ENCODE results near the gene LSM5.
"Not testable (repeated sequence)": the region's sequence is repeated elsewhere in the genome, so short reads cannot be mapped to it uniquely, and the experiment has no call there.

The LSM5 gene

DNA sequence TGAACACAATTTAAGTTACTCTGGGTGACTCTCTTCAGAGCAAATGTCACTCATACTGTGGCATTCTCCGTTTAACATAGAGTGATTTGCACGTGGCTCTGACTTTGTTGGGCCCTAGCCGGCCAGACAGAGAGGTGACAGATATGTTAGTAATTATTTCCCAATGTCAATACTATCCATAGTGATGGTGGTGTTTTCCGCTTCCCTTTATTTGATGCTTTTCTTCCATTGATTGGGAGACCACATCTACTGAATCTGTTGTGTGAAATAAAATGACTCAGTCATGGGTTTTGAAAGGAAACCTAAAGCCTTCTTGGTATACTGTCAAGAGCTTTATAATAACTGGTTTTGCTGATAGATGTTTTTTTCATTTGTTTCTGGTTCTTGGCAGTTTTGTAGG lies 12.5 kb upstream of the LSM5 start:
- no peak for DNase-seq

DNA sequence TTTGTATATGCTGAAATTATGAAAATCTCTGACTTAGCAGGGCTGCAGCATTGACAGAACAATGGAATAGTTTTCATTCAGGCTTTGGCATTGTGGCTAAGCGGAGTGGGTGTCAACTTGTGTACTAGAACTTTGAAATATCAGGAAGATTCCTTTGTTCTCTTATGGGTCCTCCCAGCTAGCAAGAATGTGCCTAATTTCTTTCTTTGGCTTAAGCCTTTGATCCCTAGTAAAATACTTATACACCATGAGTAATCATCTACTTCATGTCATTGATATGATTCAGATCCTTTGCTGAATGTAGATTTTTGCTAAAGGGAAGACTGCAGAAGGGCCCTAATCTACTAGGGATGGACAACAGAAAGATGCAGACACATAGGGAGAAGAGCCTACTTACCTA lies 11.3 kb upstream of the LSM5 start:
- DNase-seq = no peak

DNA sequence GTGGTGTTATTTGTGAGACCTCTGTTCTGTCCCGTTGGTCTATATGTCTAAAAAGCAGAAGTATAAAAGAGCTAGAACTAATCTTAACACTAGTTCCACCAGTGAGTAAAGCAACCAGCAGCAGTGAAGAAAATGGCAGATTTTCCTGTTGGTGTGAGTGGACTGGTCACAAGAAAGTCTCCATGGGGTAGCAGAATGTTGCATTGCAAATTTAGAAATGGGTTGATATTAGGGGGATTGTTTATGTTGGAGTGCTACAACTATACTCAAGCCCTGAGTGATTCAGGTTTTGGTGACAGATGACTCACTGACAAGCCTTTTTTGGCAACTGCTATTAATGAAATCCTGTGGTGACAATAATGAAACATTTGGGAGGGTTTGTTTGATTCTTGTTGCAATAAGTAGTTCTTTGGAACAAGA lies 10.8 kb upstream of the LSM5 start:
- DNase-seq = no peak

DNA sequence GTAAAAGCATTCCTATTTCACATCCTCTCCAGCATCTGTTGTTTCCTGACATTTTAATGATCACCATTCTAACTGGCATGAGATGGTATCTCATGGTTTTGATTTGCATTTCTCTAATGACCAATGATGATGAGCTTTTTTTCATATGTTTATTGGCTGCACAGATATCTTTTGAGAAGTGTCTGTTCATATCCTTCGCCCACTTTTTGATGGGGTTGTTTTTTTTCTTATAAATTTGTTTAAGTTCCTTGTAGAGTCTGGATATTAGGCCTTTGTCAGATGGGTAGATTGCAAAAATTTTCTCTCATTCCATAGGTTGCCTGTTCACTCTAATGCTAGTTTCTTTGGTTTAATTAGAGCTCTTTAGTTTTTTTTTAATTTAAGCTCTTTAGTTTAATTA lies 10.0 kb upstream of the LSM5 start:
- DNase-seq = not testable (repeated sequence)

DNA sequence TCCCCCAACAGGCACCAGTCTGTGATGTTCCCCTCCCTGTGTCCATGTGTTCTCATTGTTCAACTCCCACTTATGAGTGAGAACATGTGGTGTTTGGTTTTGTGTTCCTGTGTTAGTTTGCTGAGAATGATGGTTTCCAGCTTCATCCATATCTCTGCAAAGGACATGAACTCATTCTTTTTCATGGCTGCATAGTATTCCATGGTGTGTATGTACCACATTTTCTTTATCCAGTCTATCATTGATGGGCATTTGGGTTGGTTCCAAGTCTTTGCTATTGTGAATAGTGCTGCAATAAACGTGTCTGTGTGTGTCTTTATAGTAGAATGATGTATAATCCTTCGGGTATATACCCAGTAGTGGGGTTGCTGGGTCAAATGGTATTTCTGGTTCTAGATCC lies 9.6 kb upstream of the LSM5 start:
- not testable (repeated sequence) for DNase-seq

DNA sequence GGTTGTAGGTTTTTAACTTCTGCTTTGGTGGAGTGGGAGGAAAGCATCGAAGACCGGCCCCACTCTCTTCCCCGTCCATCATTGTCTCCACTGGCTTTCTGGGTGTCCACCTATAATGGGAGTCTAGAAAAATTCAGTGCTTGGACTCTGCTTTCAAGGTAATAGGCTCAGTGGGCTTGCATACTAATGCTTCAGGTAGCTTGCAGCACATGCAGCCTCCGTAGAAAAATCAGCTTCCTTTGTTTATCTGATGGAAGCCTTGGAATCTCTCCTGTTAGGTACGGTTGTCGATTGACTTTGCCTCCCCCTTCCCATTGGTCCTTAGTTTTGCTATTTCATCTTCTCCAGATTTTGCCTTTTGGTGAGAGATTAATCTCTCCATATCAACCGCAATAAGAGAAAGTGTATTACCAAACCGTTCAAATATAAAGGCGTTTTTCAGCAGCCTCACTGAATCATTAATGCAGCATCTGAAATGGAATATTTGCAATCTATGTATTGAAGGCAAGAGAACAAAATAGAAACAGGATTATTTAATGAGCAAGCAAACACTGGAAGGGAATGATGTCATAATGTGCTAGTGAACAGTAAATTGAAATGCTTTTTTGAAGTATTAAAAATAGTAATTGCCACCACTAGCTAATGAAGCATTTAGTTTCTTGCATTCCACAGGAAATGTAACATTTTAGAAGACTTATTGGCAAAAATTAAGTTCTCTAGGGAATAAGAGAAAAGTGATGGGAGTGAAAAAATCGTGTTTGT lies 6.1 kb upstream of the LSM5 start:
- peak; percentile 57 for DNase-seq

DNA sequence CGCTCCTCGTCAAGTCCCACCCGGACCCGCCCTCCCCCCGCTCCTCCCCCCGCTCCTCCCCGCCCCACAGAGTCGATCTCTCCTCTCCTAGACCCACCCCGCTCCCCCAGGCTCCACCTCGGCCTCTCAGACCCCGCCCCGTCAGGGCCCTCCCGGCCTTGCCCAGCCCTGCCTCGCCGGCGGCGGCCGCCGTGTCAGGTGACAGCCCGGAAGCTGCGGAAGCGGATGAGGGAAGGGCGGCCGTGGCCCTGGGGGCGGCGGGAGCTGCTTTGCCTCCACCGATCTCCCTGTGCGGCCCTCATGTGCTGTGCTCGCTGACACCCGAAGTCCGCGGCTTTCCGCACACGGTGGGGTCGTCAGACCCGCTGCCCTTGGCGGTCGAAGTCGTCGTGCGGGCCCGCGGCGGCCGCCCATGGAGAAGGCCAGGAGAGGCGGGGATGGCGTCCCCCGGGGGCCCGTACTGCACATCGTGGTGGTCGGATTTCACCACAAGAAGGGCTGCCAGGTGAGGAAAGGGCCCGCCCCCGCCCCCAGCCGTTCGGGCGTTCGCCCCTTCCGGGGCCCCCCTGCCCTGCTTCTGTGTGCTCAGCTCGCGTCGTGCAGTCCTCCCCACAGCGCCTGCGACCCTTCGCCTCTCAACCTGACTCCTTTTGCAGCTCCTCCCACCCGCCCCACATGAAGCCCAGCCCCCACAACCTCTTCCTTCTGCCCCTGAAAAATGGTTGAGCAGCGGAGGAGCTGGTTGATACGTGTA lies 5.3 kb upstream of the LSM5 start, which contains the start of gene AVL9:
Gene AVL9 (plus strand): TSS at position 192 of the 754 bp plus-strand sequence. CDS start 221 bp downstream, at position 413.
- peak; percentile 97 for DNase-seq

DNA sequence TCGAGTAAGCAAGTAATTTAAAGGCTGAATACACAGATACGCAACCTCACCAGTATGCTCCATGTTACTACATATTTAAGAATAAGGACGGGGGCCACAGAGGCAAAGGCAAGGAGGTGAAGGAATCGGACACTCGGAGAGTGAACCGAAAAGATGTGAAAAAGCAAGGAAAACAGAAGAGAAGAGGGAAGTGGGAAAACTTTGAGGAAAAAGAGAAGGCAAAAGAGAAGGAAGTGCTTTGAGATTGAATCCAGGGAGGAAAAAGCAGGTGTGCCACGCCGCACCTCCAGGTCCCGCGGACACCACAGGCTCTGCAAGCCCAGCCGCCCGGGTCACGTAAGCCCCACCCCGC lies 4.7 kb upstream of the LSM5 start:
- DNase-seq = no peak

DNA sequence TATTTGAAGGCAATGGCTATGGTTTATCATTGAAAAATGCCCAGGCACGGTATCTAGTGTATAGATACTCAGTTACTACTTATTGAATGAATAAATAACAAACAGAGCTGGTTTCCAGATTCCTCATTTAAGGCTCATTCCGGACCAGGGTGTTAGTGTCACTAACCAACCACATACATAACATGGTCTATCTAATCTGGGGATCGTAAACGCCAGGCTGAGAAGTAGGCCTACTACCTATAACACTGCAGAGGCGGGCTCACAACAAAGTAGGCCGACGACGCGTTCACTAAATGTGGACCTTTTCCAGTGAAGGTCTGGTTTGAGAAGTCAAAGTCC lies 423 bp downstream of the LSM5 start:
- no peak for DNase-seq

DNA sequence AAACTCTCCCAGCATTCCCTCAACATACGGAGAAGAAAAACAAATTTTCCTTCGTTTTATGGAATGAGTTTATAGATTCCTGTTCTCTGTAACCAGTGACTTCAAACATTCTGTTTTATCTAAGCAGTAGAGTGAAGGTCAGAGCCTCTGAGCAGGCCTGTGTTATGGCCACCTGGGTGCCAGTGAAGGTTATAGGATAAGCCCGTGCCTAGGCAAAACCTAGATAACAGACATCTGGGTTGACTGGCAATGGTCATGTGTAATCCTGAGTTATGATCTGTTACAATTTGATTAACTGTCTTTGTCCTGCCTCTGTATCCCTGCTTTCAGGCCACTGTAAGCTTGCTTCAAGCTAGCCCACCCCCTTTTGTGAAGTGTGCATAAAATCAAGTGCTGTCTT lies 8.3 kb downstream of the LSM5 start:
- DNase-seq = no peak

DNA sequence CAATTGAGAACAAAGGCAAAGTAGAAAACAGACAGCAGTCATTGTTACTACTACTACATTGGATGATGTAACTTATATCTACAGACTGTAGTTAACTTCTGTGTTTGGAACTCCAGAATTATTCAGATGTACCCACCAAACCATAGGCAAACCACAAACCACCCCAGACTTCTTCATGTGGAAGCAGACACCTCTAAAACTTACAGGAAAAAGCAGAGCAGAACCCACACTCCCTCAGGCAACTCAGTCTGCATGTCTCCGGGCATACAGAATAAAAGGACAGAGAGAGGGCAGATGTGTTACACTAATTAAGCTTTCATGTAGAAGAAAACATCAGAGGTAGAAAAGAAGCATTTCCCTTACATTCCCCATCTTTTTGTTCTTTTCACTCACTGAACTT lies 9.0 kb downstream of the LSM5 start:
- DNase-seq = no peak

DNA sequence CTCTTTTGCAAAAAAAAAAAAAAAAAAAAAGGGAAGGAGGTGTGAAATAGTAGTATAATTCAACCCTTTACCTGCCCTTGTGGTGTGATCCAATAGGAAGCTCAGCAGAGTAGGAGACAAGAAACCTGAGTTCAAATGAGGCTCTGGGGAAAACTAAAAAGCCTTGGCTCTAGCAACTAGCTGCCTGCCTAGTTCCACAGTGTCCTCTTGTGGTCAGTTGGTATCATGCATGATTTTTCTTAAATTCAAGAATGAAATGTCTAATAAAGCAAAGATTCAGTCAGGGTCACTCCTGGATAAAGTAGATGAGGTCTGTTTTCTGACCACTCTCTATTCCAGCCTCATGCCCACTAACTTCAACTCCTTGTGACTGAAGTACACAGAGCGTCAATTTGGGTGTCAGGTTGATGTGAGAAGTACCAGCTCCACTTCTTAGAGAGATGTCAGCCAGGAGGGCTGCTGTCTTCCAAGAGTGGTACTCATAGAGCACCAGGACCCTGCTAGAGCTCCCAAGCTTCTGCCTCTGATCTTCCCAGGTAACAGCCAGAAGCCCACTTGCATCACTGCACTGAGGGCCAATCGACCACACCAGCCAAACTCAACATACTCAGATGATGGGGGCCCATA lies 10.5 kb downstream of the LSM5 start:
- peak; percentile 30 for DNase-seq

DNA sequence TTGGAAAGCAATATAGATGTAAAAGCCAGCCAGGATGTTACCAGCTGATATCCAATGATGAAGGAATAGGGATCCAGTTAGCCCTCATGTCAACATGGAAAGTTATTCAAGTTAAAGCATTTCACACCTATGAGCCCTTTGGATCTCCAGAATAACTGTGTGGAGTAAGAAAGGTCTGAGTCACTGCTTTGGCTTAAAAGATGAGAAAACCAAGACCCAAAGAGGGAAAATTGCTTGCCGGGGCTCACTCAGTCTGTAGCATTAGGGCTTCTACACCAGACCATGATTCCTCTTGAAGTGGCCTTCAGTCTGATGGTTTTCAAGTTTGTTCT lies 12.6 kb downstream of the LSM5 start:
- DNase-seq = no peak

DNA sequence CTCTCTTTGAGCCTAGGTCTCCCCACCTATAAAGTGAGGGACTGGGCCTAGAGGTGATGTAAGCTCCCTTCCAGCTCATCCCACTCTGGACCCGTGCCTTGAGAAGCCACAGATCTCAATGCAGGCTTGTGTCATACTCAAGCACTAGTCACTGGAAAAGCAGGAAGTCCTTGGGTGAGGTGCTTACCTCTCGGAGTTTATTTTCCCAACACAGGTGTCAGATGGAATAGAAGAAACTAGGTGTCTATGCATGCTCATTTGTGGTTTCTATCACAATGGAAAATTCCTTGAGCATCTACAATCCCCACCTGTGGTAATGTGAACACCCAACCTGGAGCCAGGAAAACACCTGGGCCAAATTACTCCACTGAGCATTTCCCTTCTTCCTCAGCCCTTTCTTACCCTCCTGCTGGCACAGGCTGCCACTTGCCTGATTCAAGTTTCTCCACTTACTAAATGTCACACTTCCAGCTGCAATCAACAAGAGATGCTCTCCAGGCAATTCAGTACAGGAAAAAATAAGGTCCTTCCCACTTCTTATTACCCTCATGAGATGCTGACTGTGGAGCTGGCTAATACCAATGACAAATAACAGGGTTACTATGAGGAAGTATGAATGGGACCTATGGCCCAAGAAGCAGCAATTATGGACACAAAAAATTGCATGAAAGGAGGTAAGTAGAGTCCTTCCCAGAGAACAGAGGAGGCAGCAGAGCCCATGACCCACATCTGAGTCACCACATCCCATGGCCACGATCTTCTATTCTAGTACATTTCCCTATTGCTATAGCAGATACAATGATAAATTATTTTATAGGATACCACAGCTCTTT lies 13.1 kb downstream of the LSM5 start:
- DNase-seq = no peak

DNA sequence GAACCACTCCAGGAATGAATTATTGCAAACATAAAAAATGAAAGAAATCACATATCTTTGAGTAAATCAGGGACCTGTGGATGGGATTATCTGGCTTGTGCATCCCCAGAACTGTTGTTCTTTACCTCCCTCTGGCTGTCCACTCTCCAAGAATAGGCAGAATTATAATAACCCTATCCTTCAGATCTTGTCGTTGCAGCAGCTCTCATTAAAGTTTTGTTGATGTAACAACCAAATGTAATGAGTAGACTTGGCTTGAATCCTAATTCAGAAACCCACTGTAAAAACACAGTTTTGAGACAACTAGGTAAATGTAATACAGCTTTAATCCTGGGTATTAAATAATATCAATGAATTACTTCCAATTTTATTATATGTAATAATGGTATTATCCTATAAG lies 16.2 kb downstream of the LSM5 start:
- DNase-seq = no peak

DNA sequence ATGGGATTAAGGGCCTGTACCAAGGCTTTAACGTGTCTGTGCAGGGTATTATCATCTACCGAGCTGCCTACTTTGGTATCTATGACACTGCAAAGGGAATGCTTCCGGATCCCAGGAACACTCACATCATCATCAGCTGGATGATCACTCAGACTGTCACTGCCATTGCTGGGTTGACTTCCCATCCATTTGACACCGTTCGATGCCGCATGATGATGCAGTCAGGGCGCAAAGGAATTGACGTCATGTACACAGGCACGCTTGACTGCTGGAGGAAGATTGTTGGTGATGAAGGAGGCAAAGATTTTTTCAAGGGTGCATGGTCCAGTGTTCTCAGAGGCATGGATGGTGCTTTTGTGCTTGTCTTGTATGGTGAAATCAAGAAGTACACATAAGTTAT lies 18.2 kb downstream of the LSM5 start:
- DNase-seq = no peak

DNA sequence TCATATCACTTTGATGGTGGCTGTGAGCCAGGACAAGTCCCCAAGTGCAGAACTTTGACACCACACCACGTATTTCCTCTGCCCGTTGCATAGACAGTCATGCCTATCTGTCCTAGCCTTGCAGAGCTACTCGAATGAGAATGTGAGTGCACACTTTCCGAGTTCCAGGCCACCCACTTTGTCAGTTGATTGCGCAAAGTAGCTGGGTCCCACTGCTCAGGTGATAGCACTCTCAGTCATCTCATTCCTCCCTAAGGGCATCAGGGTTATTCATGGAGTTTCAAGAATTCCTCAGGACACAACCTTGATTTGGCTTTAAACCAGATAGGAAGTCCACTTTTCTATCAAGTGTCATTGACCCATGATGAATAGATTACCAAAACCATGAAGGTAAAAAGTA lies 19.3 kb downstream of the LSM5 start:
- DNase-seq = no peak

DNA sequence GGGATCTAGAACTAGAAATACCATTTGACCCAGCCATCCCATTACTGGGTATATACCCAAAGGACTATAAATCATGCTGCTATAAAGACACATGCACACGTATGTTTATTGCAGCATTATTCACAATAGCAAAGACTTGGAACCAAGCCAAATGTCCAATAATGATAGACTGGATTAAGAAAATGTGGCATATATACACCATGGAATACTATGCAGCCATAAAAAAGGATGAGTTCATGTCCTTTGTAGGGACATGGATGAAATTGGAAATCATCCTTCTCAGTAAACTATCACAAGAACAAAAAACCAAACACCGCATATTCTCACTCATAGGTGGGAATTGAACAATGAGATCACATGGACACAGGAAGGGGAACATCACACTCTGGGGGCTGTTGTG lies 20.2 kb downstream of the LSM5 start:
- not testable (repeated sequence) for DNase-seq

DNA sequence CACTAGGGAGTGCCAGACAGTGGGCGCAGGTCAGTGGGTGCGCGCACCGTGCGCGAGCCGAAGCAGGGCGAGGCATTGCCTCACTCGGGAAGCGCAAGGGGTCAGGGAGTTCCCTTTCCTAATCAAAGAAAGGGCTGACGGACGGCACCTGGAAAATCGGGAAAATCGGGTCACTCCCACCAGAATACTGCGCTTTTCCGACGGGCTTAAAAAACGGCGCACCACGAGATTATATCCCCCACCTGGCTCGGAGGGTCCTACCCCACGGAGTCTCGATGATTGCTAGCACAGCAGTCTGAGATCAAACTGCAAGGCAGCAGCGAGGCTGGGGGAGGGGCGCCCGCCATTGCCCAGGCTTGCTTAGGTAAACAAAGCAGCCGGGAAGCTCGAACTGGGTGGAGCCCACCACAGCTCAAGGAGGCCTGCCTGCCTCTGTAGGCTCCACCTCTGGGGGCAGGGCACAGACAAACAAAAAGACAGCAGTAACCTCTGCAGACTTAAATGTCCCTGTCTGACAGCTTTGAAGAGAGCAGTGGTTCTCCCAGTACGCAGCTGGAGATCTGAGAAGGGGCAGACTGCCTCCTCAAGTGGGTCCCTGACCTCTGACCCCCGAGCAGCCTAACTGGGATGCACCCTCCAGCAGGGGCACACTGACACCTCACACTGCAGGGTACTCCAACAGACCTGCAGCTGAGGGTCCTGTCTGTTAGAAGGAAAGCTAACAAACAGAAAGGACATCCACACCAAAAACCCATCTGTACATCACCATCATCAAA lies 25.4 kb downstream of the LSM5 start:
- DNase-seq = not testable (repeated sequence)

DNA sequence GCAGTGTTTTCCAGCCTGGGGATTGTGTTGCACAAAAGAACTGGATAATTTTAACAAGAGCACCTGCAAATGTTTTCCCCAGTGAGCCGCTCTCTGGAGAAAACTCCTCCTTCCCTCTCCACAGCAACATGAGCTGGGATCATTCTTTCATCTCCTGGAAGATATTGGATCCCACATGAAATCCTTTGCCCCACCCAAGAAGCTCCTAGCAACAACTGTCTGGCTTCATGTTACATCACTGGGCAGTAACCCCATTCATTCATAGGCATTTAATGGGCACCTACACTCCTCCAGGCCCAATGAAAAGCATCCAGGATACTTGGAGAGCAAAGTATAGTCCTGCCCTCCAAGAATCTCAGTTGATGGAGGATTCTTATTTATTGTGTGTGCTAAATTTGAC lies 27.2 kb downstream of the LSM5 start:
- DNase-seq = no peak

DNA sequence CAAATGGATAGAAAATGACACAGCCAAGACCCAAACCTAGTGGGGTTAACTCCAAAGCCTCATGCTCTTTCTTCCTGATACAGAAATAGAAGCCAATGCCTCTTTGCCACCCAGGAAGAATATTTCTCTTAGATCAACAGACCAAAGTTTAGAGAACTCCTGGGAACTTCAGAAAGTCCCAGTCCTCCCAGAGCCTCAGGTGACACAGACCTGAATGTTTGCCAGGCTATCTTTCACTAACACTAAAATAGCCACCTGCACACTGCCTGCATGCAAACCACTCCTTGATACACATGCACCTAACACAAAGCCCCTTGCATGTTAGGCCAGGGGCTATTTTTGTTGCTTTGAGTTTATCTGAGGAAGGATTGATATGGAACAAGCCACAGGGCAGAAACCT lies 27.7 kb downstream of the LSM5 start:
- no peak for DNase-seq

DNA sequence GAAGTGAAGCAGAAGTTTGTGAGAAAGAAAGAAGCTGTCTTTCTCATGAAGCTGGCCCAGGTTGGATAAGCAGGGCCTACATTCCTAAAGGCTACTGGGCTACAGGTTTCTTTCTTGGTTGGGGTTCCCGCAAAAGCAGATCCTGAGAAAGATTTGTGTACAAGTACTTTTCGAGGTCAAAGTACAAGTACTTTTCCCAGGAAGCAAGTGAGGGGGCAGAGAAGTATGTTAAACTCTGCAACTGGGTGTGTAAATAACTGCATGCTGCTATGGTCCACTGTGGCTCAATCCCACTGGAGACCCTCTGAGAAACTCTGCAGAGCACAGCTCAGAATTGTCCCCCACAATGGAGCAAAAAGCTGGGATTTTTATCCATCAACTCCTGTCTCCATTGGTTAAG lies 28.7 kb downstream of the LSM5 start:
- DNase-seq = no peak

DNA sequence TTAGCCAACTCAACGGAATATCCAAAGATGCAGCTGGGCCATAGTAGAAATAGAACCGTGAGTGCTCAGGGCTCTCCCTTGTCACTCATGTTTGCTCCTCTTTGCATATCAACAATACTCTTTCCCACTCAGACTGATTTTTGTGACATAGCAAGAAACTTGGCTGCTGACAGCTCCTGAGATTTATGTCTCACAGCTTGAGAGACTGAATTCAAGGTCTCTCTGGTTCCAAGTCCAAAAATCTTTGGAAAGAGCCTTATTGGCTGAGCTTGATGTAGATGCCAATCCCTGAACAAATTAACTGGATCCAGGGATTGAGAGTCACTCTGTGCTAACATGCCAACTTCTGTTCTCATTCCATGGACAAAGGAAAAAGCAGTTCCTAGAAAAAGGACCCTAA lies 30.4 kb downstream of the LSM5 start:
- no peak for DNase-seq
